Right renal pelvis (tissue), 4 donors: ENCODE measurements around the gene CSH2. TPM values are rescaled to one million over a fixed set of nuclear protein-coding genes. Genes with fewer than 3 reads are reported as not detected.
"Not testable (repeated sequence)": the region's sequence is repeated elsewhere in the genome, so short reads cannot be mapped to it uniquely, and the experiment has no call there.

Source experiments
- DNase-seq, 4 donors: peaks; one replicate each; pipeline ENCODE4 v3.0.0-alpha.2; 2013; ENCODE audit warnings: low read depth in 4 of 4, low spot score in 3 of 4, missing footprints in 1 of 4
- polyA plus RNA-seq, 4 donors: library from polyadenylated mRNA; unstranded; fragments of 120-200 nt; gene quantifications; one replicate each; pipeline ENCODE4 v1.2.1, GENCODE V29; 2013; ENCODE audit not compliant: insufficient read length in 4 of 4

Gene CSH2
- polyA plus RNA-seq, 4 donors = 2.4 TPM; not detected in 3

- not testable (repeated sequence) for DNase-seq
Observed at GRCh38 chr17:63898899-63899798, 25.7 kb upstream of the CSH2 start.

GRCh38 chr17:63896524-63897354, 23.3 kb upstream of the CSH2 start, which contains the start of gene CSH1:
Gene CSH1, minus strand, starts transcription at chr17:63896574. Its CDS starts 63 bp downstream, at chr17:63896511.
- DNase-seq = not testable (repeated sequence)

- DNase-seq = not testable (repeated sequence)
Observed at GRCh38 chr17:63894821-63895220, 21.3 kb upstream of the CSH2 start.

- not testable (repeated sequence) for DNase-seq
Observed at GRCh38 chr17:63894021-63894420, 20.5 kb upstream of the CSH2 start.

- DNase-seq = not testable (repeated sequence)
Observed at GRCh38 chr17:63892316-63893037, 19.0 kb upstream of the CSH2 start.

- DNase-seq = peak in 1 of 4 donors; percentile 4
Observed at GRCh38 chr17:63889026-63889848, 15.8 kb upstream of the CSH2 start.

- not testable (repeated sequence) for DNase-seq
Observed at GRCh38 chr17:63885119-63885518, 11.6 kb upstream of the CSH2 start.

- DNase-seq = not testable (repeated sequence)
Observed at GRCh38 chr17:63882626-63883126, 9.2 kb upstream of the CSH2 start.

GRCh38 chr17:63881935-63882601, 8.6 kb upstream of the CSH2 start, which contains the start of gene GH2:
Gene GH2, minus strand, starts transcription at chr17:63881944. Its CDS starts 143 bp downstream, at chr17:63881801.
- peak in 2 of 4 donors; percentile 22 to 31 for DNase-seq

GRCh38 chr17:63881337-63881736, 7.9 kb upstream of the CSH2 start:
- not testable (repeated sequence) for DNase-seq

- DNase-seq = no peak
Observed at GRCh38 chr17:63880706-63881105, 7.2 kb upstream of the CSH2 start.

- not testable (repeated sequence) for DNase-seq
Observed at GRCh38 chr17:63878413-63878812, 4.9 kb upstream of the CSH2 start.

- DNase-seq = not testable (repeated sequence)
Observed at GRCh38 chr17:63874693-63875092, 1.2 kb upstream of the CSH2 start.

GRCh38 chr17:63874061-63874626, 667 bp upstream of the CSH2 start:
- not testable (repeated sequence) for DNase-seq

- not testable (repeated sequence) for DNase-seq
Observed at GRCh38 chr17:63871646-63872365, 1.7 kb downstream of the CSH2 start.

GRCh38 chr17:63870292-63870665, 3.2 kb downstream of the CSH2 start:
- DNase-seq = not testable (repeated sequence)

- not testable (repeated sequence) for DNase-seq
Observed at GRCh38 chr17:63869491-63870291, 3.8 kb downstream of the CSH2 start.
